IMR-90 (cell line): ENCODE measurements around the gene FBXO15. TPM values are rescaled to one million over a fixed set of nuclear protein-coding genes. Genes with fewer than 3 reads are reported as not detected.
A peak's percentile ranks its signal among the peaks of the same experiment; 100 is the strongest.

Source experiments
- ATAC-seq: fragments of 200-7000 bp; cut with Tn5 transposase; 2 replicates; pipeline ENCODE4 v1.9.1; 2020; ENCODE audit warnings: low read depth, mild to moderate bottlenecking, moderate library complexity
- BruUV-seq: library from RNA; stranded (reverse); fragments of 400-500 nt; replicated peaks from 2 replicates; lab custom pipeline; 2021; lab: Mats Ljungman, UMichigan
- CTCF ChIA-PET: fragments of 300-600 bp; formaldehyde crosslinking; extraction: SDS; loops from one replicate; lab custom pipeline; 2021; ENCODE audit warnings: antibody characterized with exemption; lab: Yijun Ruan, JAX
- POLR2A ChIA-PET: fragments of 300-600 bp; sonication (Branson Sonifier 250); formaldehyde crosslinking; loops from one replicate; lab custom pipeline; 2022; ENCODE audit warnings: antibody characterized with exemption; ENCODE audit not compliant: unreplicated experiment; lab: Charles Lee
- DNase-seq: peaks from one replicate; pipeline ENCODE4 v3.0.0; 2013
- H2AFZ ChIP-seq: replicated peaks from 2 replicates; pipeline ENCODE3; 2013; ENCODE audit warnings: low read length, mild to moderate bottlenecking; ENCODE audit not compliant: poor library complexity
- H2AK5ac ChIP-seq: 2 replicates; pipeline ENCODE4 v1.6.1; 2013; ENCODE audit warnings: low read depth, low read length, inconsistent platforms
- H2AK9ac ChIP-seq: replicated peaks from 2 replicates; pipeline ENCODE3; 2013; ENCODE audit warnings: mild to moderate bottlenecking, low read depth, low read length, moderate library complexity; ENCODE audit not compliant: poor library complexity
- H2BK120ac ChIP-seq: 2 replicates; pipeline ENCODE4 v1.6.1; 2013; ENCODE audit warnings: low read depth, low read length, inconsistent platforms
- H2BK15ac ChIP-seq: 3 replicates; pipeline ENCODE4 v1.6.1; 2013; ENCODE audit warnings: low read depth, low read length, inconsistent platforms
- H2BK20ac ChIP-seq: 2 replicates; pipeline ENCODE4 v1.6.1; 2013; ENCODE audit warnings: low read depth, mild to moderate bottlenecking, inconsistent platforms, low read length, moderate library complexity
- H2BK5ac ChIP-seq: 2 replicates; pipeline ENCODE4 v1.6.1; 2013; ENCODE audit warnings: mild to moderate bottlenecking, low read depth, low read length, inconsistent platforms; ENCODE audit not compliant: poor library complexity, severe bottlenecking
- H3K14ac ChIP-seq: replicated peaks from 2 replicates; pipeline ENCODE4 v1.6.1; 2013; ENCODE audit warnings: low read depth, low read length, inconsistent platforms
- H3K18ac ChIP-seq: 2 replicates; pipeline ENCODE4 v1.6.1; 2013; ENCODE audit warnings: low read depth, low read length, control low read depth
- H3K23ac ChIP-seq: 2 replicates; pipeline ENCODE4 v1.6.1; 2013; ENCODE audit warnings: low read depth, low read length, inconsistent platforms
- H3K27ac ChIP-seq: 2 replicates; pipeline ENCODE4 v1.5.1; 2013; ENCODE audit warnings: mild to moderate bottlenecking, control low read depth, low read length; ENCODE audit not compliant: insufficient read depth
- H3K27me3 ChIP-seq: 2 replicates; pipeline ENCODE4 v1.6.1; 2013; ENCODE audit warnings: low read length; ENCODE audit not compliant: control insufficient read depth, insufficient read depth
- H3K36me3 ChIP-seq: 2 replicates; pipeline ENCODE4 v1.6.1; 2013; ENCODE audit warnings: low read length, mixed read lengths; ENCODE audit not compliant: control insufficient read depth, insufficient read depth
- H3K4ac ChIP-seq: 2 replicates; pipeline ENCODE4 v1.6.1; 2013; ENCODE audit warnings: low read depth, low read length, inconsistent platforms
- H3K4me1 ChIP-seq: 2 replicates; pipeline ENCODE4 v1.6.1; 2013; ENCODE audit warnings: low read length, mixed read lengths; ENCODE audit not compliant: control insufficient read depth, insufficient read depth
- H3K4me2 ChIP-seq: 2 replicates; pipeline ENCODE4 v1.6.1; 2013; ENCODE audit warnings: low read depth, mild to moderate bottlenecking, control low read depth, low read length, moderate library complexity
- H3K4me3 ChIP-seq: 2 replicates; pipeline ENCODE4 v1.5.1; 2013; ENCODE audit warnings: low read depth, mild to moderate bottlenecking, control low read depth, low read length, moderate library complexity; ENCODE audit not compliant: insufficient read depth
- H3K56ac ChIP-seq: 2 replicates; pipeline ENCODE4 v1.6.1; 2013; ENCODE audit warnings: low read length, inconsistent platforms; ENCODE audit not compliant: insufficient read depth; ENCODE audit errors: extremely low read depth
- H3K79me1 ChIP-seq, 2 experiments: 2 replicates each; pipeline ENCODE4 v1.6.1; 2013; ENCODE audit warnings: low read length in 2 of 2, inconsistent platforms in 1 of 2, low read depth in 1 of 2
- H3K9ac ChIP-seq: 2 replicates; pipeline ENCODE4 v1.6.1; 2013; ENCODE audit warnings: low read depth, low read length, control low read depth
- H3K9me1 ChIP-seq: 2 replicates; pipeline ENCODE4 v1.6.1; 2013; ENCODE audit warnings: low read length, inconsistent platforms; ENCODE audit not compliant: insufficient read depth
- H3K9me3 ChIP-seq: 2 replicates; pipeline ENCODE4 v1.6.1; 2013; ENCODE audit warnings: low read length; ENCODE audit not compliant: control insufficient read depth, insufficient read depth
- H4K20me1 ChIP-seq: 2 replicates; pipeline ENCODE4 v1.6.1; 2013; ENCODE audit warnings: low read length, inconsistent platforms; ENCODE audit not compliant: insufficient read depth
- H4K5ac ChIP-seq: 2 replicates; pipeline ENCODE4 v1.6.1; 2013; ENCODE audit warnings: mild to moderate bottlenecking, low read depth, low read length, control low read depth
- H4K8ac ChIP-seq, 2 experiments: 2 replicates each; pipeline ENCODE4 v1.6.1; 2013; ENCODE audit warnings: low read depth in 2 of 2, low read length in 2 of 2, control low read depth in 1 of 2, inconsistent platforms in 1 of 2
- H4K91ac ChIP-seq: 2 replicates; pipeline ENCODE4 v1.6.1; 2013; ENCODE audit warnings: low read depth, low read length, inconsistent platforms; ENCODE audit not compliant: insufficient read depth
- CEBPB ChIP-seq: IDR thresholded peaks from 2 replicates; pipeline ENCODE4 v1.6.1; 2012; ENCODE audit warnings: low read depth, low read length, improper control_type of control experiment
- MAZ ChIP-seq: IDR thresholded peaks from 2 replicates; pipeline ENCODE4 v1.6.1; 2012; ENCODE audit warnings: low read depth, mild to moderate bottlenecking, low read length, improper control_type of control experiment, moderate library complexity, borderline replicate concordance
- MXI1 ChIP-seq: IDR thresholded peaks from 2 replicates; pipeline ENCODE4 v1.6.1; 2012; ENCODE audit warnings: low read depth, mild to moderate bottlenecking, low read length, moderate library complexity, borderline replicate concordance
- NFE2L2 ChIP-seq: fragments of 150-350 bp; IDR thresholded peaks from 2 replicates; pipeline ENCODE4 v1.6.1; 2016; ENCODE audit warnings: low read depth, mild to moderate bottlenecking, low read length
- POLR2A ChIP-seq: IDR thresholded peaks from 2 replicates; pipeline ENCODE4 v1.6.1; 2012; ENCODE audit warnings: mild to moderate bottlenecking, low read depth, low read length
- RFX5 ChIP-seq: IDR thresholded peaks from 2 replicates; pipeline ENCODE4 v1.8.0; 2012; ENCODE audit warnings: low read depth, mild to moderate bottlenecking, low read length, moderate library complexity
- WGBS, 2 experiments: methylation state at CpG; one replicate each; pipeline versions ENCODE4 v1.1.5 to v1.1.7; 2013; ENCODE audit warnings: missing lambda C conversion rate in 2 of 2; ENCODE audit not compliant: insufficient read length in 1 of 2; ENCODE audit errors: extremely low coverage in 2 of 2; 5-methylcytosine and 5-hydroxymethylcytosine counted together
- dilution Hi-C: fragments of 300-500 bp; cut with HindIII; formaldehyde crosslinking; loops from one replicate; pipeline ENCODE4 v1.14.3; 2018; ENCODE audit warnings: low sequenced_read_pairs; ENCODE audit not compliant: unreplicated experiment
- in situ Hi-C: fragments of 300-500 bp; cut with MboI; formaldehyde crosslinking; loops from 3 replicates; pipeline ENCODE4 v1.14.3; 2019; ENCODE audit warnings: low sequenced_read_pairs, inconsistent platforms, mixed read lengths
- intact Hi-C: fragments of 100-400 bp; cut with micrococcal nuclease; formaldehyde crosslinking; loops from 2 replicates; pipeline ENCODE4 v1.10.0; 2022
- polyA plus RNA-seq, 3 experiments: library from polyadenylated mRNA; depleted of rRNA; stranded (reverse); fragments of >200 nt; gene quantifications; 2 replicates each; pipeline ENCODE4 v1.2.3, GENCODE V29; 2012; ENCODE audit warnings: low replicate concordance in 1 of 3
- total RNA-seq: library from RNA; depleted of rRNA; stranded (reverse); fragments of >200 nt; gene quantifications from 2 replicates; pipeline ENCODE4 v1.2.3, GENCODE V29; 2012

Gene FBXO15
- total and polyA plus RNA-seq, 2 of the 4 experiments (the other 2 are of a cell fraction), result 0.90 to 2.0 TPM

GRCh38 chr18:74139411-74139810, 8.2 kb downstream of the FBXO15 start:
- H3K36me3 ChIP-seq, result no peaks in the 10 kb centered on the region
- peak overlapping the region; percentile 85 for H3K14ac ChIP-seq
- peaks cover 4% of the 10 kb centered on the region; the same call in 1 of the 2 replicates for H3K9me1 ChIP-seq
- H4K8ac ChIP-seq, result peak overlapping the region; percentile 9 to 78; a peak in 3 of 4 replicates
- peaks cover 22% of the 10 kb centered on the region for H3K4me1 ChIP-seq
- H3K4ac ChIP-seq, result peak overlapping the region; percentile 74; the same call in 1 of the 2 replicates
- H4K5ac ChIP-seq, result peak overlapping the region; percentile 42
- H4K91ac ChIP-seq, result peak overlapping the region; percentile 54; the same call in 1 of the 2 replicates
- ATAC-seq (peak; percentile 46), DNase-seq (peak; percentile 23)
- dilution Hi-C loops (no loop called here), intact Hi-C loops (no loop called here), in situ Hi-C loops (no loop called here)
- H3K9ac ChIP-seq, result peak overlapping the region; percentile 24; the same call in 1 of the 2 replicates
- peak overlapping the region; percentile 68; the same call in 2 of the 3 replicates for H2BK15ac ChIP-seq
- no TSS peak for BruUV-seq
- H2AK9ac ChIP-seq, result no peak overlapping the region
- no peak overlapping the region for H3K4me3 ChIP-seq
- no peaks in the 10 kb centered on the region for H3K9me3 ChIP-seq
- peak overlapping the region; percentile 85; the same call in 1 of the 2 replicates for H3K18ac ChIP-seq
- WGBS, 2 experiments, result no CpG with 5 or more reads among the region's 2 CpGs
- H2BK5ac ChIP-seq, result peak overlapping the region; percentile 95
- no peak for TF ChIP-seq RFX5
- TF ChIP-seq MXI1, result no peak
- TF ChIP-seq MAZ, result no peak
- TF ChIP-seq POLR2A, result no peak
- TF ChIP-seq CEBPB, result no peak
- TF ChIP-seq NFE2L2, result no peak
- no peaks in the 10 kb centered on the region for H4K20me1 ChIP-seq
- peak overlapping the region; percentile 22; the same call in 1 of the 2 replicates for H3K27ac ChIP-seq
- ChIA-PET CTCF (interaction anchor here (0.7 to 1.4 kb wide), 3 partner anchors 23 to 57 kb away, joined by 3 to 5 read pairs (median 4); no protein-coding TSS in a partner anchor), POLR2A (no interaction called here)
- peak overlapping the region; percentile 93 for H2BK120ac ChIP-seq
- peak overlapping the region; percentile 72 for H3K23ac ChIP-seq
- no peak overlapping the region for H3K56ac ChIP-seq
- no peaks in the 10 kb centered on the region for H3K27me3 ChIP-seq
- no peak overlapping the region for H2AFZ ChIP-seq
- H2BK20ac ChIP-seq, result peak overlapping the region; percentile 91
- H2AK5ac ChIP-seq, result no peak overlapping the region
- peaks cover 0 to 2% of the 10 kb centered on the region in 2 experiments; a peak in 1 of 4 replicates for H3K79me1 ChIP-seq
- peak overlapping the region; percentile 23; the same call in 1 of the 2 replicates for H3K4me2 ChIP-seq
